Activated naive CD4-positive, alpha-beta T cell treated with anti-CD3 and anti-CD28 coated beads for 36 hours (primary cell): ENCODE measurements around the gene FBXW11. TPM values are rescaled to one million over a fixed set of nuclear protein-coding genes. Genes with fewer than 3 reads are reported as not detected.
"Not testable (repeated sequence)": the region's sequence is repeated elsewhere in the genome, so short reads cannot be mapped to it uniquely, and the experiment has no call there.

Experiments
- CTCF ChIA-PET: fragments of 350-600 bp; sonication (Branson Sonifier 250); formaldehyde crosslinking; loops from one replicate; lab custom pipeline; 2021; ENCODE audit warnings: antibody characterized with exemption; lab: Charles Lee
- DNase-seq: peaks from one replicate; pipeline ENCODE4 v3.0.0-alpha.2; 2020
- H3K27ac Mint-ChIP-seq: one replicate; pipeline ENCODE4 v1.8.0; 2021; ENCODE audit warnings: mild to moderate bottlenecking, mixed read lengths
- H3K27me3 Mint-ChIP-seq: one replicate; pipeline ENCODE4 v1.8.0; 2021; ENCODE audit warnings: low read depth, mixed read lengths
- H3K36me3 Mint-ChIP-seq: one replicate; pipeline ENCODE4 v1.8.0; 2021; ENCODE audit warnings: low read depth, mixed read lengths
- H3K4me1 Mint-ChIP-seq: one replicate; pipeline ENCODE4 v1.8.0; 2021; ENCODE audit warnings: low read depth, mixed read lengths
- H3K4me3 Mint-ChIP-seq: one replicate; pipeline ENCODE4 v1.8.0; 2021; ENCODE audit warnings: mild to moderate bottlenecking, moderate library complexity, mixed read lengths
- H3K9me3 Mint-ChIP-seq: one replicate; pipeline ENCODE4 v1.8.0; 2021; ENCODE audit warnings: mixed read lengths
- intact Hi-C: fragments of 100-400 bp; cut with micrococcal nuclease; formaldehyde crosslinking; loops from one replicate; pipeline ENCODE4 v1.15.1; 2023
- total RNA-seq, 2 experiments: library from RNA; stranded (reverse); gene quantifications; one replicate each; pipeline ENCODE4 v1.2.3, GENCODE V29; 2021

Gene FBXW11
- total RNA-seq, 2 experiments from 2014 or later = 32.8 to 35.5 TPM

DNA sequence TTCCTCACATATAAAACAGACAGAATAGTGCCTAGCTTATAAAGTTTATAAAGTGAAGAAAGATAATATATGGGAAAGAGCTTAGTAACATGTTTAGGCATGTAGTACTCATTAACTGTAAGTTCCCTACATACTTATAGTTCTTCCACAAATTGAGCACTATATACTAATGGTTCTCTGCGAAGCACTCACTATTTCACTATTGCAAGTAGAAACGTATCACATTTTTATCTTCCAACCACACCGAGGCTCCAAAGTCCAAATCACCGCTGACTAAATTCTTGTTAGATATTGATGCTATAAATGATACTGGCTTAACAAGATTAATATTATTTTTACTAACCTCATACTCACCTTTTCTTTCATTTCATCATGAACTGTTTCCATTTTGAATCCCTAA, 61.0 kb downstream of the FBXW11 start:
- H3K4me3 Mint-ChIP-seq = no peak overlapping the region
- no peak for DNase-seq
- no peaks in the 10 kb centered on the region for H3K27me3 Mint-ChIP-seq
- H3K4me1 Mint-ChIP-seq = peaks cover 38% of the 10 kb centered on the region
- no peaks in the 10 kb centered on the region for H3K9me3 Mint-ChIP-seq
- CTCF ChIA-PET = no interaction called here
- H3K27ac Mint-ChIP-seq = no peak overlapping the region
- H3K36me3 Mint-ChIP-seq = peaks cover 6% of the 10 kb centered on the region
- intact Hi-C loops = no loop called here

DNA sequence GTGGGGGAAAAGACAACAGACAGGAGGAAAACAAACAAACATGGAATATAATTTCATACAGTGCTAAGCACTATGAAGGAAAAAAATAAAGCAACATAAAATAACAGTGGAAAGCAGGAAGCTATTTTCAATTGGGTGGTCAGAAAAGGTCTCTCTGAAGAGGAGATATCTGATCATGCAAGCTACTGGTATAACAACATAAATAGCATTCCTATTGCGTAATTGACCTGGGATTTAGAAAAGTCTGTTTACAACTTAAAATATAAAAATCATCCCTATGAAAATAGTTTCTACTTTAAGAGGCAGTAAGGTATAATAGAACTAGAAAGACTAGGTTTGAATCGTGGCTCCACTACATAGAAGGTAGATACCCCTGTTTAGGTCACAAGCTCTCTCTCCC, 61.4 kb downstream of the FBXW11 start:
- Mint-ChIP-seq H3K4me3 (no peak overlapping the region), H3K27me3 (no peaks in the 10 kb centered on the region), H3K4me1 (peaks cover 38% of the 10 kb centered on the region), H3K9me3 (no peaks in the 10 kb centered on the region), H3K36me3 (peaks cover 6% of the 10 kb centered on the region), H3K27ac (no peak overlapping the region)
- CTCF ChIA-PET = interaction anchor here (1.9 kb wide), 1 partner anchor 33 kb away, joined by 4 read pairs; no protein-coding TSS in a partner anchor
- intact Hi-C loops = no loop called here
- DNase-seq = no peak

- CTCF ChIA-PET, H3K36me3 Mint-ChIP-seq, H3K27ac Mint-ChIP-seq, DNase-seq, H3K27me3 Mint-ChIP-seq, H3K4me3 Mint-ChIP-seq, H3K9me3 Mint-ChIP-seq, intact Hi-C loops: not testable (repeated sequence)
- peaks cover 39% of the 10 kb centered on the region for H3K4me1 Mint-ChIP-seq
Observed at GRCh38 chr5:171942112-171942516, 64.3 kb downstream of the FBXW11 start.

DNA sequence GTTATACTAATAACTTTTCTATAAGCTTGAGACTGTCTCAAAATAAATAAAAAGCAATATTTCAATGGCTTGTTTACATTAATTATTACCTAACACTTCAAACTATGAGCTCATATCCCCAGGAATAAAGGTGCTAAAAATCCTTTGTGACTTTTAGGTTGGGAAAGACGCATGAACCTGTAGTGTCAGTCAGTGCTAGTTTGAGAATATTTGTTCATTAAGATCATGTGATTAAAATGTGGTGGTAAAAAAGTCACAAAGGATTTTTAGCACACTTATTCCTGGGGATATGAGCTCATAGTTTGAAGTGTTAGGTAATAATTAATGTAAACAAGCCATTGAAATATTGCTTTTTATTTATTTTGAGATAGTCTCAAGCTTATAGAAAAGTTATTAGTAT, 64.8 kb downstream of the FBXW11 start:
- H3K9me3 Mint-ChIP-seq, H3K27me3 Mint-ChIP-seq, CTCF ChIA-PET, DNase-seq, H3K4me3 Mint-ChIP-seq, H3K27ac Mint-ChIP-seq, H3K36me3 Mint-ChIP-seq, intact Hi-C loops: not testable (repeated sequence)
- H3K4me1 Mint-ChIP-seq = peaks cover 39% of the 10 kb centered on the region

DNA sequence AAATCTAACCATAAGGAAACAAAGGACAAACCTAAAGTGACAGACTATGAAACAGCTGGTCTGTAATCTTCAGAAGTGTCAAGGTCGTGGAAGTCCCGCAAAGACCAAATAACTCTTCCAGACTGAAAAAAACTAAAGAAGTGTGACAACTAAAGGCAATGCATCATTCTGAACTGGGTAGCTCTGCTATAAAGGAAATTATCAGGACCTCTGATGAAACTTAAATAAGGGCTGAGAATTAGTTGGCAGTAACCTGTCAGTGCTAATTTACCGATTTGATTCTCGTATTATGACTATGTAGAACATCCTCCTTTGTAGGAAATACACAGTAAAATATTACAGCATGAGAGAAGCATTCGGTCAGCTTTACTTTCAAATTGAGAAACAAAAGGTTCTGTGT, 65.2 kb downstream of the FBXW11 start:
- CTCF ChIA-PET, H3K27ac Mint-ChIP-seq, H3K9me3 Mint-ChIP-seq, H3K4me3 Mint-ChIP-seq, intact Hi-C loops, H3K27me3 Mint-ChIP-seq, H3K36me3 Mint-ChIP-seq, DNase-seq: not testable (repeated sequence)
- peaks cover 36% of the 10 kb centered on the region for H3K4me1 Mint-ChIP-seq

- peaks cover 7% of the 10 kb centered on the region for H3K36me3 Mint-ChIP-seq
- H3K4me3 Mint-ChIP-seq = no peak overlapping the region
- CTCF ChIA-PET = no interaction called here
- DNase-seq = no peak
- intact Hi-C loops = no loop called here
- no peak overlapping the region for H3K27ac Mint-ChIP-seq
- peaks cover 29% of the 10 kb centered on the region for H3K4me1 Mint-ChIP-seq
- H3K9me3 Mint-ChIP-seq = no peaks in the 10 kb centered on the region
- H3K27me3 Mint-ChIP-seq = no peaks in the 10 kb centered on the region
Observed at GRCh38 chr5:171939951-171940350, 66.5 kb downstream of the FBXW11 start.

GRCh38 chr5:171938358-171938757, 68.1 kb downstream of the FBXW11 start:
- CTCF ChIA-PET = interaction anchor here (1.3 kb wide), 1 partner anchor 27 kb away, joined by 4 read pairs; no protein-coding TSS in a partner anchor
- Mint-ChIP-seq H3K4me1 (peaks cover 24% of the 10 kb centered on the region), H3K36me3 (peaks cover 11% of the 10 kb centered on the region), H3K27me3 (no peaks in the 10 kb centered on the region), H3K4me3 (no peak overlapping the region), H3K27ac (no peak overlapping the region), H3K9me3 (peaks cover 2% of the 10 kb centered on the region)
- no peak for DNase-seq
- intact Hi-C loops = no loop called here

DNA sequence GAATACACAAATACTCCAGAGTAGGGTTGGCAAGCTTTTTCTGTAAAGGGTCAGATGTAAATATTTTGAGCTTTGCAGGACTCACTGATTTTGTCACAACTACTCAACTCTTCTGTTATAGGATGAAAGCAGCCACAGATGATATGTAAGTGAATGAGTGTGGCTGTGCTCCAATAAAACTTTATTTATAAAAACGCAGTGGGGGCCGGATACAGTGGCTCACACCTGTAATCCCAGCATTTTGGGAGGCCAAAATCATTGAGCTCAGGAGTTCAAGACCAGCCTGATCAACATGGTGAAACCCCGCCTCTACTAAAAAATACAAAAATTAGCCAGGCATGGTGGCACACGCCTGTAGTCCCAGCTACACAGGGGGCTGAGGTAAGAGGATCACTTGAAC, 69.1 kb downstream of the FBXW11 start:
- no peaks in the 10 kb centered on the region for H3K27me3 Mint-ChIP-seq
- H3K9me3 Mint-ChIP-seq = peaks cover 2% of the 10 kb centered on the region
- peaks cover 18% of the 10 kb centered on the region for H3K4me1 Mint-ChIP-seq
- H3K27ac Mint-ChIP-seq = no peak overlapping the region
- intact Hi-C loops = no loop called here
- H3K36me3 Mint-ChIP-seq = peaks cover 10% of the 10 kb centered on the region
- no peak for DNase-seq
- CTCF ChIA-PET = interaction anchor here (0.8 to 1.3 kb wide), 3 partner anchors 26 to 70 kb away, joined by 4 read pairs; no protein-coding TSS in a partner anchor
- H3K4me3 Mint-ChIP-seq = no peak overlapping the region

DNA sequence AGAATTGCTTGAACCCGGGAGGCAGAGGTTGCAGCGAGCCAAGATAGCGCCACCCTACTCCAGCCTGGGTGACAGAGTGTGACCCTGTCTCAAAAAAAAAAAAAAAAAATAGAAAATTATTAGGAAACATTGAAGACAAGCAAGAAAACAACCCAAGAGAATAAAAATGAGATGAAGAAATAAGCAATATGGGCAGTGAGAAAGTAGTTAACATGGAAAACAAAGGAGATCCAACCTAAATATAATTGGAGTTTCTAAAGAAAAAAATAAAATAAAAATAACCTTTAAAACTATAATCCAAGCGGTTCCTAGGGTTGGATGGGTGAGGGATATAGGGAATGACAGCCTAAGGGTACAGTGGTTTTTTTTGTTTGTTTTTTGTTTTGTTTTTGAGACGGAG, 71.9 kb downstream of the FBXW11 start:
- Mint-ChIP-seq H3K27me3 (no peaks in the 10 kb centered on the region), H3K4me1 (peaks cover 33% of the 10 kb centered on the region), H3K9me3 (peaks cover 2% of the 10 kb centered on the region), H3K27ac (no peak overlapping the region), H3K36me3 (peaks cover 10% of the 10 kb centered on the region), H3K4me3 (no peak overlapping the region)
- DNase-seq = no peak
- intact Hi-C loops = no loop called here
- CTCF ChIA-PET = no interaction called here

DNA sequence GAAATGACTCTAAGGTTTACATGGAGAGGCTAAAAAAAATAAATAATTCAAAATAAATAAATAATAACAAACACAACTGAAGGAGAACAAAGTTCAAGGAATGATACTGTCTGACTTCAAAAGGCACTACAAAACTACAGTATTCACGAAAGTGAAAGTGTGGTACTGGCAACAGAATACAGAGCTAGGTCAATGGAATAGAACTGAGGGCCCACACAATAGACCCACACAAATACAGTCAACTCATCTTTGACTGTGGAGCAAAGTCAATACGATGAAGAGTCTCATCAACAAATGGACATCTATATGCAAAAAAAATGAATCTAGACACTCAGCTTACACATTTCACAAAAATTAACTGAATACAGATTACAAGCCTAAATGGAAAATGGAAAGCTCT, 75.3 kb downstream of the FBXW11 start:
- DNase-seq = no peak
- peaks cover 10% of the 10 kb centered on the region for H3K36me3 Mint-ChIP-seq
- CTCF ChIA-PET = interaction anchor here (1.0 to 1.1 kb wide), 2 partner anchors 9 to 19 kb away, joined by 3 to 6 read pairs; no protein-coding TSS in a partner anchor
- peaks cover 50% of the 10 kb centered on the region for H3K4me1 Mint-ChIP-seq
- H3K27ac Mint-ChIP-seq = no peak overlapping the region
- intact Hi-C loops = no loop called here
- no peak overlapping the region for H3K4me3 Mint-ChIP-seq
- peaks cover 2% of the 10 kb centered on the region for H3K9me3 Mint-ChIP-seq
- H3K27me3 Mint-ChIP-seq = no peaks in the 10 kb centered on the region

DNA sequence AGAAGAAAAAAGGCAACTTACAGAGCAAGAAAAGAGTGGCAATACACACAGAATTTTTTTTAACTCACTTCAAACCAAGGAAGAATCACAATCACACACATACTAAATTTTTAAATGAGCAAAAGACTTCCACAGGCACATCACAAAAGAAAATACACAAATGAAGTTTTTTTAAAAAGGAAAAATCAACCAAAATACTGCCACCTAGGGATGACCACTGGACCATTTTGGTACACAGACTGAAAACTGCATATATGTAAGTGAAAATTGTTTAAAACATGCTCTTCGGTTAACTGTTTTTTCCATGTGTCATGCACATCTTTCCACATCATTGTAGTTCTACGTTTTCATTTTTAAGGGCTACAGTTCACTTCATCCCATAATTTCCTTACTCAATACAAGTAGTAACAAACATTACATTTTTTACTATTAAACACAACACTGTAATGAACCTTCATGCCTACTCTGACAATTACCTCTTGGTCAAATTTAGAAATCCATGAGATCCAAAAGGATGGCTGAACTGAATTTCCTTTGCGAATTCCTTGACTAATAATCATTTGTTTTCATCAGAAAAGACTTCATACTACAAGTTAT, 79.0 kb downstream of the FBXW11 start:
- DNase-seq = no peak
- peaks cover 60% of the 10 kb centered on the region for H3K4me1 Mint-ChIP-seq
- no peak overlapping the region for H3K27ac Mint-ChIP-seq
- no peak overlapping the region for H3K4me3 Mint-ChIP-seq
- no peaks in the 10 kb centered on the region for H3K9me3 Mint-ChIP-seq
- no peaks in the 10 kb centered on the region for H3K27me3 Mint-ChIP-seq
- intact Hi-C loops = no loop called here
- CTCF ChIA-PET = no interaction called here
- no peaks in the 10 kb centered on the region for H3K36me3 Mint-ChIP-seq

GRCh38 chr5:171926311-171926710, 80.1 kb downstream of the FBXW11 start:
- no peak overlapping the region for H3K27ac Mint-ChIP-seq
- H3K27me3 Mint-ChIP-seq = no peaks in the 10 kb centered on the region
- no peaks in the 10 kb centered on the region for H3K36me3 Mint-ChIP-seq
- CTCF ChIA-PET = no interaction called here
- H3K4me1 Mint-ChIP-seq = peaks cover 60% of the 10 kb centered on the region
- no peaks in the 10 kb centered on the region for H3K9me3 Mint-ChIP-seq
- no peak for DNase-seq
- H3K4me3 Mint-ChIP-seq = no peak overlapping the region
- intact Hi-C loops = no loop called here

GRCh38 chr5:171924493-171925122, 81.8 kb downstream of the FBXW11 start:
- Mint-ChIP-seq H3K27ac (no peak overlapping the region), H3K27me3 (no peaks in the 10 kb centered on the region), H3K4me1 (peaks cover 56% of the 10 kb centered on the region), H3K36me3 (no peaks in the 10 kb centered on the region), H3K9me3 (no peaks in the 10 kb centered on the region), H3K4me3 (no peak overlapping the region)
- no peak for DNase-seq
- intact Hi-C loops = no loop called here
- CTCF ChIA-PET = interaction anchor here (0.6 kb wide), 1 partner anchor 344 kb away, joined by 3 read pairs; no protein-coding TSS in a partner anchor
